K562 (cell line): Measurements from ENCODE around the gene SFT2D2. TPM values are rescaled to one million over a fixed set of nuclear protein-coding genes. Genes with fewer than 3 reads are reported as not detected.

ENCODE experiments used
- BMI1 ChIP-seq: fragments of 150-350 bp; IDR thresholded peaks from 2 replicates; pipeline ENCODE4 v1.6.1; 2014; ENCODE audit warnings: low read length
- BRD4 ChIP-seq: fragments of 200-600 bp; sonication (generic); IDR thresholded peaks from 2 replicates; pipeline ENCODE4 v1.6.1; 2017; ENCODE audit warnings: inconsistent platforms
- CREB1 ChIP-seq, 2 experiments: sonication (generic) in 1 of 2; formaldehyde crosslinking in 1 of 2; IDR thresholded peaks; 2 replicates each; pipeline versions ENCODE4 v1.6.1 to v1.8.0; 2012 to 2022; ENCODE audit warnings: inconsistent platforms in 1 of 2, mild to moderate bottlenecking in 1 of 2, missing genetic modification reagents in 1 of 2, moderate library complexity in 1 of 2
- EGR1 ChIP-seq: fragments of 450-650 bp; conservative IDR thresholded peaks from 2 replicates; pipeline ENCODE4 v1.6.1; 2017; ENCODE audit warnings: mild to moderate bottlenecking
- FOXK2 ChIP-seq, 2 experiments: fragments of 450-650 bp; IDR thresholded peaks in 1 of 2; conservative IDR thresholded peaks in 1 of 2; 2 replicates each; pipeline ENCODE4 v1.6.1; 2016; ENCODE audit warnings: low read depth in 2 of 2, mild to moderate bottlenecking in 1 of 2
- GATAD2A ChIP-seq: fragments of 450-650 bp; IDR thresholded peaks from 2 replicates; pipeline ENCODE4 v1.6.1; 2017
- HMG20A ChIP-seq: fragments of 450-650 bp; formaldehyde crosslinking; conservative IDR thresholded peaks from 2 replicates; pipeline ENCODE4 v1.4.0; 2020; ENCODE audit warnings: mild to moderate bottlenecking, mixed read lengths
- HMGXB4 ChIP-seq: sonication (generic); formaldehyde crosslinking; IDR thresholded peaks from 2 replicates; pipeline ENCODE4 v1.8.1; 2023; ENCODE audit warnings: mild to moderate bottlenecking, missing genetic modification reagents
- ILF3 ChIP-seq: fragments of 450-650 bp; IDR thresholded peaks from 2 replicates; pipeline ENCODE4 v1.6.1; 2018; ENCODE audit warnings: antibody characterized with exemption, mild to moderate bottlenecking, moderate library complexity, borderline replicate concordance
- KDM4B ChIP-seq, 2 experiments: fragments of 450-650 bp in 1 of 2; sonication (generic) in 1 of 2; IDR thresholded peaks; 2 replicates each; pipeline ENCODE4 v1.6.1; 2016 to 2017; ENCODE audit warnings: borderline replicate concordance in 2 of 2, antibody characterized with exemption in 1 of 2, low read depth in 1 of 2, mild to moderate bottlenecking in 1 of 2
- MCM5 ChIP-seq: fragments of 450-650 bp; IDR thresholded peaks from 2 replicates; pipeline ENCODE4 v1.6.1; 2016; ENCODE audit warnings: low read depth
- MECOM ChIP-seq: fragments of 250-450 bp; sonication (Bioruptor Pico); IDR thresholded peaks from 2 replicates; pipeline ENCODE4 v1.8.0; 2022; ENCODE audit warnings: inconsistent platforms
- NCOR1 ChIP-seq: fragments of 450-650 bp; IDR thresholded peaks from 2 replicates; pipeline ENCODE4 v1.6.1; 2016; ENCODE audit warnings: mild to moderate bottlenecking, moderate library complexity
- NELFE ChIP-seq: IDR thresholded peaks from 2 replicates; pipeline ENCODE4 v1.6.1; 2011; ENCODE audit warnings: mild to moderate bottlenecking; ENCODE audit not compliant: insufficient read depth, insufficient read length
- OTX1 ChIP-seq: fragments of 450-650 bp; formaldehyde crosslinking; IDR thresholded peaks from 2 replicates; pipeline ENCODE4 v1.4.0; 2022; ENCODE audit warnings: mild to moderate bottlenecking
- PKNOX1 ChIP-seq: fragments of 450-650 bp; IDR thresholded peaks from 2 replicates; pipeline ENCODE4 v1.6.1; 2016
- SMARCE1 ChIP-seq: fragments of 450-650 bp; IDR thresholded peaks from 2 replicates; pipeline ENCODE4 v1.7.1; 2016; ENCODE audit warnings: mild to moderate bottlenecking
- SRSF1 ChIP-seq: fragments of 200-400 bp; formaldehyde crosslinking; IDR thresholded peaks from 2 replicates; pipeline ENCODE4 v1.6.1; 2017; ENCODE audit warnings: mild to moderate bottlenecking, low read depth, low read length, moderate library complexity
- TCF7 ChIP-seq: sonication (generic); IDR thresholded peaks from 2 replicates; pipeline ENCODE4 v1.6.1; 2016; ENCODE audit warnings: antibody characterized with exemption, borderline replicate concordance
- TCF7L2 ChIP-seq: fragments of 150-350 bp; IDR thresholded peaks from 2 replicates; pipeline ENCODE4 v1.6.1; 2016; ENCODE audit warnings: low read depth, mild to moderate bottlenecking, low read length, moderate library complexity
- TCFL5 ChIP-seq: fragments of 250-450 bp; sonication (Bioruptor Pico); conservative IDR thresholded peaks from 2 replicates; pipeline ENCODE4 v1.6.1; 2021; ENCODE audit warnings: mild to moderate bottlenecking, moderate library complexity, matching md5 sums
- THRAP3 ChIP-seq: fragments of 450-650 bp; IDR thresholded peaks from 2 replicates; pipeline ENCODE4 v1.6.1; 2016; ENCODE audit warnings: mild to moderate bottlenecking, inconsistent platforms, borderline replicate concordance
- TRIM24 ChIP-seq, 2 experiments: fragments of 450-650 bp; IDR thresholded peaks; 2 replicates each; pipeline ENCODE4 v1.6.1; 2016
- TRIM28 ChIP-seq: fragments of 450-650 bp; IDR thresholded peaks from 2 replicates; pipeline ENCODE4 v1.6.1; 2017
- ZBTB1 ChIP-seq: sonication (generic); formaldehyde crosslinking; IDR thresholded peaks from 2 replicates; pipeline ENCODE4 v1.8.1; 2023; ENCODE audit warnings: missing genetic modification reagents, low read depth, mild to moderate bottlenecking, borderline replicate concordance
- ZNF197 ChIP-seq: fragments of 200-800 bp; sonication (Bioruptor generic); IDR thresholded peaks from 2 replicates; pipeline ENCODE4 v1.6.1; 2016; ENCODE audit warnings: low read depth, missing genetic modification characterization, missing compliant biosample characterization
- ZNF282 ChIP-seq: sonication (generic); formaldehyde crosslinking; IDR thresholded peaks from 2 replicates; pipeline ENCODE4 v1.8.1; 2023; ENCODE audit warnings: missing genetic modification reagents
- ZNF354B ChIP-seq: fragments of 250-450 bp; sonication (Bioruptor Pico); IDR thresholded peaks from 2 replicates; pipeline ENCODE4 v1.4.0; 2020
- ZNF444 ChIP-seq: fragments of 250-450 bp; sonication (Bioruptor Pico); IDR thresholded peaks from 2 replicates; pipeline ENCODE4 v1.4.0; 2020; ENCODE audit warnings: mild to moderate bottlenecking, moderate library complexity
- ZNF583 ChIP-seq: fragments of 250-450 bp; sonication (Bioruptor Pico); IDR thresholded peaks from 2 replicates; pipeline ENCODE4 v1.4.0; 2020
- ZNF668 ChIP-seq: fragments of 250-450 bp; sonication (Bioruptor Pico); IDR thresholded peaks from 2 replicates; pipeline ENCODE4 v1.8.0; 2022; ENCODE audit warnings: mild to moderate bottlenecking, inconsistent platforms
- ZNF695 ChIP-seq: fragments of 450-650 bp; formaldehyde crosslinking; IDR thresholded peaks from 2 replicates; pipeline ENCODE4 v1.4.0; 2020; ENCODE audit warnings: mild to moderate bottlenecking, moderate library complexity
- polyA plus RNA-seq, 8 experiments: library from polyadenylated mRNA; depleted of rRNA in 4 of 8; stranded (reverse) in 5 of 8; unstranded in 3 of 8; fragments of >200 nt; fragmentation: Nextera tagmentation in 2 of 8; fragmentation: Illumina TruSeq in 1 of 8; extraction: Ambion mirVana in 2 of 8; extraction: Trizol in 1 of 8; gene quantifications; 2 replicates each; pipeline versions ENCODE4 v1.2.1 to v1.2.3, GENCODE V29; 2011 to 2014; ENCODE audit warnings: inconsistent platforms in 1 of 8, missing spikeins in 1 of 8
- total RNA-seq, 7 experiments: library from RNA; depleted of rRNA in 6 of 7; stranded (reverse); fragments of >200 nt in 6 of 7; fragmentation: Illumina TruSeq in 2 of 7; extraction: Trizol in 2 of 7; gene quantifications; 2 replicates each; pipeline versions ENCODE4 v1.2.1 to v1.2.3, GENCODE V29; 2011 to 2021; ENCODE audit warnings: low replicate concordance in 1 of 7

SFT2D2 gene
- total and polyA plus RNA-seq, 9 of the 15 experiments (the other 6 are each of a cell fraction or from before 2014, with no cell fraction given) = 3.4 to 50.1 (median 21.6) TPM

GRCh38 chr1:168287237-168287664, 61.4 kb downstream of the SFT2D2 start (continued):
- TF ChIP-seq MCM5 (no peak), ILF3 (no peak), ZNF282 (CRISPR knock-in tag) (no peak), SMARCE1 (peak; percentile 78; the same call in 1 of the 2 replicates), BRD4 (no peak), EGR1 (no peak), SRSF1 (no peak), BMI1 (no peak), HMG20A (CRISPR knock-in tag) (no peak), ZNF695 (no peak), CREB1 (IDR thresholded peaks at IDR 0.05) (peak; percentile 89), CREB1 (CRISPR knock-in tag; IDR thresholded peaks at IDR 0.05) (peak; percentile 82), ZNF583 (CRISPR knock-in tag) (no peak), ZBTB1 (CRISPR knock-in tag) (no peak), GATAD2A (no peak), NCOR1 (no peak), TRIM28 (no peak), FOXK2 (conservative IDR thresholded peaks at IDR 0.05 in 1 of 2, IDR thresholded peaks at IDR 0.05 in 1 of 2; ENCODE audit: low read depth in 2 of 2) (peak in 1 of 2 experiments; percentile 47; a peak in 3 of 4 replicates), TCF7 (no peak), TCFL5 (CRISPR knock-in tag) (no peak), MECOM (no peak), TCF7L2 (no peak), ZNF444 (no peak), HMGXB4 (no peak), KDM4B (IDR thresholded peaks at IDR 0.05; ENCODE audit: borderline replicate concordance in 2 of 2, low read depth in 1 of 2) (no peak), TRIM24 (IDR thresholded peaks at IDR 0.05) (peak in 1 of 2 experiments; percentile 74; a peak in 2 of 4 replicates), THRAP3 (no peak; the same call in 1 of the 2 replicates), PKNOX1 (peak; percentile 85), NELFE (no peak), ZNF354B (CRISPR knock-in tag) (no peak), OTX1 (CRISPR knock-in tag) (no peak), ZNF668 (no peak), ZNF197 (no peak)
